Stomach smooth muscle (tissue), 2 donors: ENCODE results near the gene TBC1D23.
"Not testable (repeated sequence)": the region's sequence is repeated elsewhere in the genome, so short reads cannot be mapped to it uniquely, and the experiment has no call there.

Experiments
- H3K27ac ChIP-seq: one replicate; pipeline ENCODE4 v1.7.0; 2013; ENCODE audit warnings: mild to moderate bottlenecking, low read length, inconsistent platforms
- H3K27me3 ChIP-seq, 2 donors: one replicate each; pipeline ENCODE4 v1.7.0; 2013; ENCODE audit warnings: low read length in 2 of 2; ENCODE audit not compliant: insufficient read depth in 2 of 2, control insufficient read depth in 1 of 2
- H3K36me3 ChIP-seq, 2 donors: one replicate each; pipeline ENCODE4 v1.7.0; 2013; ENCODE audit warnings: low read length in 2 of 2; ENCODE audit not compliant: control insufficient read depth in 2 of 2, insufficient read depth in 2 of 2
- H3K4me1 ChIP-seq: one replicate; pipeline ENCODE4 v1.7.0; 2013; ENCODE audit warnings: low read length; ENCODE audit not compliant: control insufficient read depth, insufficient read depth
- H3K4me3 ChIP-seq, 2 donors: one replicate each; pipeline ENCODE4 v1.7.0; 2013; ENCODE audit warnings: low read length in 2 of 2
- H3K9ac ChIP-seq, 2 donors: one replicate each; pipeline ENCODE4 v1.7.0; 2013; ENCODE audit warnings: low read length in 2 of 2, mild to moderate bottlenecking in 1 of 2
- H3K9me3 ChIP-seq, 2 donors: one replicate each; pipeline ENCODE4 v1.7.0; 2013; ENCODE audit warnings: low read length in 2 of 2; ENCODE audit not compliant: control insufficient read depth in 2 of 2
- donor health status: healthy.
- donor health status: Pancreatic carcinoma.

Gene TBC1D23

DNA sequence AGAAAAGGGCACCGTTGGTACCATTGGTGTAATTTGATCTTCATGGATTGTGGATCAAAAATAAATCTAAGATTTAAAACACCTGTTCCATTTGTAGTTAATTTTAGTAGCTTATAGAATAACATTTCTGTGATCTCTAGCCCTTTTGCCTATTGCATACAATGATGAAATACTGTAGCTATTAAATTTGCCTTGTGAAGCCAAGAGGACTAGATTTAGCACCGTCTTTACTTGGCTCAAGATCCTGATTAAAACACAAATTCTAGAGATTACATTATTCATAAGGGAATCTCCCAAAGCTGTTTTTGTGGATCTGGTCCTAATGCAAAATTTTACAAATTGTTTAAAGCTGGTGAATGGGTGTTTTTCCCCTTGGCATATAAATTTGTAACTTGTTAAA lies 8.2 kb downstream of the TBC1D23 start:
- H3K27me3 ChIP-seq = no peaks in the 10 kb centered on the region
- H3K4me1 ChIP-seq = no peaks in the 10 kb centered on the region
- no peaks in the 10 kb centered on the region for H3K36me3 ChIP-seq
- no peak overlapping the region for H3K4me3 ChIP-seq
- H3K9ac ChIP-seq = no peak overlapping the region
- H3K27ac ChIP-seq = no peak overlapping the region
- H3K9me3 ChIP-seq = no peaks in the 10 kb centered on the region

DNA sequence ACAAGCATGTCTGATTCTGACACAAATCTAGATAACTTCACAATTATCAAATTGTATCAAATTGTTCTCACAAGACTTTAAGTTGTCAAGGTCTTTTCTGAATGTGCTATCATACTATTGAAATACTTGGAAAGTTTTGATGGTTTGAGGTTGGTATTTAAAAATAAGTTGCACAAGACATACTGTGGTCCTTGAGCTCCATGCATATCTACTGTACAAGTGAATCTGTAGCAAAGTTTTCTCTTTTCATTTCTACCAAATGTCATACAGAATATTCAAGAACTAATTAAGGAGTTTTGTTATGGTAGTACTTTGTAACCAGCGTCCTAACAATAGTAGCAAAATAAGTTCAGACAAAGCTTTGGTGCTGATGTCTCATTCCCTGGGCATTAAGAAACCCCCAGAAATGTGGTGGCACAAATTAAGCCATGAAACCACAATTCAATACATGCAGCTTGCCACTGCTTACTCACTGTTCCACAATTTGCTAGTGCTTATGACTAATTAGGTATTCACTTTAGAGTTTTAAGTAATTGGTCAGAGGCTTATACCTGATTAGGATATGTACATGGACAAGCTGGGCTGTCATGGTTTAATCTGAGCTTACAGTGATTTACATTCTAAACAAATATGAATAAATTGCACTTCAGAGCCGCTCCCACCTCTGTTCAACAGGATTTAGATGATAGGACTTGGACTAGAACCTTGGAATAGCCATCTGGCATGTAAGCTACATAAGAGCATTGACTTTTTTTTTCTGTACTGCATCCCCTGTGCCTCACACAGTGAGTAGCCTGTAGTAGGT lies 8.8 kb downstream of the TBC1D23 start:
- no peaks in the 10 kb centered on the region for H3K27me3 ChIP-seq
- H3K36me3 ChIP-seq = no peaks in the 10 kb centered on the region
- H3K4me1 ChIP-seq = no peaks in the 10 kb centered on the region
- H3K9ac ChIP-seq = no peak overlapping the region
- H3K27ac ChIP-seq = no peak overlapping the region
- H3K9me3 ChIP-seq = no peaks in the 10 kb centered on the region
- H3K4me3 ChIP-seq = no peak overlapping the region

DNA sequence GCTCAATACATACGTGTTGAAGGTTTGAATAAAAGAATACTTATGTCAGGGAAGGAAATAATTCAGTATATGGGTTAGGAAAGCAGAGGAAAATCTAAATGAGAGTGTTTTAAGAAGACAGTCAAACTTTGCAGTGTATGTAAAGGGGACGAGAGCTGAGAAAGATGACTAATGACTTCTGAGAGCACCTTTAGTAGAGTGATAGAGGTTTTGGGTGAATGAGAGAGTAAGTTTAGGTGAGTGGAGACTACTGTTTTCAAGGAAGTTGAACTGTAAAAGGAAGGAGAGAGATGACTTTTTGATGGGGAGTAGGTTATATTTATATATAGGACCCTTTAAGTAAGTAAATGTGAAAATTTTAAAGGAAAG lies 9.4 kb downstream of the TBC1D23 start:
- no peaks in the 10 kb centered on the region for H3K4me1 ChIP-seq
- H3K4me3 ChIP-seq = no peak overlapping the region
- no peak overlapping the region for H3K27ac ChIP-seq
- no peaks in the 10 kb centered on the region for H3K27me3 ChIP-seq
- H3K36me3 ChIP-seq = no peaks in the 10 kb centered on the region
- H3K9ac ChIP-seq = no peak overlapping the region
- H3K9me3 ChIP-seq = no peaks in the 10 kb centered on the region

DNA sequence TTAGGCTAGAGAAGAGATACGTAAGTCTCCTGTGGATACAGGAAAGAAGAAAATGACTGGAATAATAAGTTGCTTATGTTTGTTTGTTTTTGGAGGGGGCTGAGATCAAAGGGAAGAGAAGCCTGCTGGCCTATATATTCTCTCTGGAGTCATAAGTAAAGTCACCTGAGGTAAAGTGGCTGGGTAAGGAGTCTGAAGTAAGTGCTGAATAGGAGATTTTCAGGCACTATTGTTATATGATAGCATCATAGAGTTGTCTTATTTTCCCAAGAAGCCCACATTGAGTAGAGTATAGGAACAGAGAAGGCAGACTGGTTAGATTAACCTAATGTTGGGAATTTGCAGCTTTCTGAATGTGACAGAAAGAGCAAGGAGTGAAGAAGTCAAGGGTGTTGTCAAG lies 10.7 kb downstream of the TBC1D23 start:
- H3K9ac ChIP-seq = no peak overlapping the region
- H3K4me1 ChIP-seq = no peaks in the 10 kb centered on the region
- H3K27me3 ChIP-seq = no peaks in the 10 kb centered on the region
- no peaks in the 10 kb centered on the region for H3K36me3 ChIP-seq
- no peak overlapping the region for H3K27ac ChIP-seq
- no peak overlapping the region for H3K4me3 ChIP-seq
- H3K9me3 ChIP-seq = no peaks in the 10 kb centered on the region

DNA sequence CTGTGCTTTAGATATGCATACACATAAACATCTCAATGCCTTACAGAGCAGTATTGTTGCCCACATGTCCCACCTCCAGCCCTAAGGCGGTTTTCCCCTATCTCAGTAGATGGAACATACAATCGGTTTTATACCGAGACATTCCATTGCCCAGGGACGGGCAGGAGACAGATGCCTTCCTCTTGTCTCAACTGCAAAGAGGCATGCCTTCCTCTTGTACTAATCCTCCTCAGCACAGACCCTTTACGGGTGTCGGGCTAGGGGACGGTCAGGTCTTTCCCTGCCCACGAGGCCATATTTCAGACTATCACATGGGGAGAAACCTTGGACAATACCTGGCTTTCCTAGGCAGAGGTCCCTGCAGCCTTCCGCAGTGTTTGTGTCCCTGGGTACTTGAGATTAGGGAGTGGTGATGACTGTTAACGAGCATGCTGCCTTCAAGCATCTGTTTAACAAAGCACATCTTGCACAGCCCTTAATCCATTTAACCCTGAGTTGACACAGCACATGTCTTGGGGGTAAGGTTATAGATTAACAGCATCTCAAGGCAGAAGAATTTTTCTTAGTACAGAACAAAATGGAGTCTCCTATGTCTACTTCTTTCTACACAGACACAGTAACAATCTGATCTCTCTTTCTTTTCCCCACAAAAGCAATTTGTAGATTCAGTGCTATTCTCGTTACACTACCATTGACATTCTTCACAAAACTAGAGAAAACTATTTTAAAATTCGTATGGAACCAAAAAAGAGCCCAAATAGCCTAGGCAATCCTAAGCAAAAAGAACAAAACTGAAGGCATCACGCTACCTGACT lies 12.2 kb downstream of the TBC1D23 start:
- H3K36me3 ChIP-seq = not testable (repeated sequence)

DNA sequence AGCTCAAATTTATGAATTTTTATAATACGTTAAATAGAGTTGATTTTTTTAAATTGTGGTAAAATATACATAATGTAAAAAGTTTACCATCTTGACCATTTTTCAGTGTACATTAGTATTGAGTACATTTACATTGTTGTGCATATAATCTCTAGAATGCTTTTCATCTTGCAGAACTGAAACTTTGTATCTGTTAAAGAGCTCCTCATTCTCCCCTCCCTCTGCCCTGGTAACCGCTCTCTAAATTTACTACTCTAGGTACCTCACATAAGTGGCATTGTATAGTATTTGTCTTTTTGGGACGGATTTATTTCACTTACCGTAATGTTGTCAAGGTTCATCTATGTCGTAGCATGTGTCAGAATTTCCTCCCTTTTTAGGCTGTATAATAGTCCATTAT lies 13.6 kb downstream of the TBC1D23 start:
- Histone ChIP-seq H3K4me3 (no peak overlapping the region), H3K9ac (no peak overlapping the region), H3K36me3 (no peaks in the 10 kb centered on the region), H3K27ac (no peak overlapping the region), H3K9me3 (no peaks in the 10 kb centered on the region), H3K4me1 (no peaks in the 10 kb centered on the region), H3K27me3 (no peaks in the 10 kb centered on the region)

More for the DNA sequence above, 12.2 kb downstream of the TBC1D23 start:
- H3K4me1 ChIP-seq, H3K9ac ChIP-seq, H3K27me3 ChIP-seq, H3K9me3 ChIP-seq, H3K27ac ChIP-seq, H3K4me3 ChIP-seq: not testable (repeated sequence)

DNA sequence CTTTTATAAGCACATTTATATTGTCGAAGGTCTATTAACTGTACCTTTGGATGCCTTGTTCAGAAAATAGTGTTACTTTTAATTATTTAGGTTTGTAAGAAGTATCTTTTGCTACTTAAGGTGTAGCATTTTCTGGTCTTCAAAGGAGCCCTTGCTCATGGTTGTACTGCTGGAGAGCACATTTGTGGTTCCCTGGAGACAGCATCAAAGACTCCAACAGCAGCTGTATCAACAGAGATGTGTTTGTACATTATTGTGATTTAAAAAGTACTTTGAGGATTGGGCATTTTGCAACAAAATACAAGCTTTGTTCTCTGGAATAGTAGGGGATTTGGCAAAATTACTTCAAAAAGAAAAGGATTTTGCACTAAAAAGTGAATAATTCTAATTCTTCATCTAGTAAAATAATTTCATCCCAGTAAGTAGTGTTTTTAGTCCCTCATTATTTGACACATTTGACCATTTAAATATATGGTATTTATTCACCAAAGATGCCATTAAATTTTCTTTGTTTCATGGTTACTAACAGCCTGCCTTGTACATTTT lies 16.5 kb downstream of the TBC1D23 start:
- Histone ChIP-seq H3K9ac (no peak overlapping the region), H3K36me3 (peaks cover 0 to 2% of the 10 kb centered on the region in 2 donors), H3K4me3 (no peak overlapping the region), H3K27ac (no peak overlapping the region), H3K9me3 (no peaks in the 10 kb centered on the region), H3K27me3 (no peaks in the 10 kb centered on the region), H3K4me1 (no peaks in the 10 kb centered on the region)

DNA sequence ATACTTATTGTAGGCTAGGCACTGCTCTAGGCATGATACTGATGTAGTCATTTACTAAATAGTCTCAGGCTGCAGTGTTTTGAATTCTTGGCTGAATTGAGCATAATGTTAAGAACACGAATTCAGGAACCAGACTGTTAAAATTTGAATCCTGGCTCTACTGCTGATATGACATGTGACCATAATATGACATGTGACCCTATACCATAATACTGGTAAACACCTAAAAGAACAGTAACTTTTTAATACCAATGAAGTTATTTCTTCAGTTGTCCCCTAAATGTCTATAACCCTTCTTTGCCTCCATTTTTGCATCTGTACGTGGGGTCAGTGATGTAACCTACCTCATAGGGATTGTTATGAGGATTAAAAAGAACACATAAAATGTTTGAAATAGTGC lies 18.1 kb downstream of the TBC1D23 start:
- Histone ChIP-seq H3K27ac (no peak overlapping the region), H3K4me3 (no peak overlapping the region), H3K9me3 (no peaks in the 10 kb centered on the region), H3K4me1 (no peaks in the 10 kb centered on the region), H3K9ac (no peak overlapping the region), H3K27me3 (no peaks in the 10 kb centered on the region), H3K36me3 (peaks cover 2 to 3% of the 10 kb centered on the region in 2 donors)

DNA sequence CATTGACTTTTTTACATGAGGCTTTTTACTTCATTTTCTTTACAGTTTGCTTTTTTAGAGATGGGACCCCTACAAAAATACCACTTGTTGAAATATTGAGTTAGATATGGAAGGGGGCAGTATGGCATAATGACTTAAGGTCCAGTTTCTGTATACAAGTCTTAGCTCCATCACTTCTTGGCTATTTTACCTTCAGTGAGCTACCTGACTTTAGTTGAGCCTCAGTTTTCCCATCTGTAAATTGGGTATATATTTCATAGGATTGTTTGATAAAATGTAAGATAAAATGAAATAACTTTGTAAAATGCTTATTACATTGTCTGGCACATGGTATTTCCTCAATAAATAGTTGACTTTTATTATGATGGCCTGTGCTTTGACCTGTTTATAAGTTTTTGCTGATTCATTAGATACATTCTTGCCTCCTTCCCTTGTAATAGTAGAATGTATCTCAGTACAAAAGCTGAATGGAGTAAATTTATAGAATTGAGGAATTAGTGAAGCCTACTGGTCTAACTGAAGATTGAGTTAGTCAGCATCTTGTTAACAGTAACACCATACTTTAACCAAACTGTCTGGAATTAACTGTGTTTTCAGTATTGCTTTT lies 27.6 kb downstream of the TBC1D23 start:
- Histone ChIP-seq H3K36me3 (peaks cover 16 to 19% of the 10 kb centered on the region in 2 donors), H3K4me3 (no peak overlapping the region), H3K9ac (no peak overlapping the region), H3K9me3 (no peaks in the 10 kb centered on the region), H3K4me1 (no peaks in the 10 kb centered on the region), H3K27ac (no peak overlapping the region), H3K27me3 (no peaks in the 10 kb centered on the region)

DNA sequence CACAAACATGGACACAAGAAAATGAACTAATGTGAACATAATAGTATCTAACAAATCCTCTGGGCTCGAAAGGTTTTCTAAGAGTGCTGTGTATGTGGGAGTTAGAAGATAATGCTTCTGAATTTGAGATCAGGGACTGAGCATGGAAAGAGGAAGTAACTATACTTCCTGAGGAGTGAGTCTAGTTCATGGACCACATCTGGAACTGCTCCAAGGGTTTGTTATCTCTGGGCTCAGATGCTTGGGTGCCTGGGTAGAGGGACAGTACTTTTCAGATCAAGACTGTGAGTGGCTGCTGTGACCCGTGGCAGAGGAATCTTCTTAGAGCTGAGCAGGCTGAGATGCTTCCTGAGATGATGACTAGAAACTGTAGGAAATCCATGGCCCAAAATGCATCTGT lies 28.5 kb downstream of the TBC1D23 start:
- no peaks in the 10 kb centered on the region for H3K27me3 ChIP-seq
- H3K9me3 ChIP-seq = no peaks in the 10 kb centered on the region
- H3K4me3 ChIP-seq = no peak overlapping the region
- no peaks in the 10 kb centered on the region for H3K4me1 ChIP-seq
- H3K9ac ChIP-seq = no peak overlapping the region
- no peak overlapping the region for H3K27ac ChIP-seq
- H3K36me3 ChIP-seq = peaks cover 15 to 19% of the 10 kb centered on the region in 2 donors
